Panc1 (cell line): ENCODE measurements around the gene FLOT2. TPM values are rescaled to one million over a fixed set of nuclear protein-coding genes. Genes with fewer than 3 reads are reported as not detected.
A peak's percentile ranks its signal among the peaks of the same experiment; 100 is the strongest.

Experiments
- ATAC-seq: fragments of 200-7000 bp; cut with Tn5 transposase; 2 replicates; pipeline ENCODE4 v1.9.1; 2020; ENCODE audit warnings: mild to moderate bottlenecking, moderate library complexity
- BruUV-seq: library from RNA; stranded (reverse); fragments of 400-500 nt; replicated peaks from 2 replicates; lab custom pipeline; 2021; lab: Mats Ljungman, UMichigan
- CTCF ChIA-PET: fragments of 300-600 bp; sonication (Branson Sonifier 250); formaldehyde crosslinking; loops from one replicate; lab custom pipeline; 2022; ENCODE audit warnings: antibody characterized with exemption; lab: Charles Lee
- POLR2A ChIA-PET: fragments of 300-600 bp; sonication (Branson Sonifier 250); formaldehyde crosslinking; loops from one replicate; lab custom pipeline; 2022; ENCODE audit warnings: antibody characterized with exemption; lab: Charles Lee
- DNase-seq: peaks from one replicate; pipeline ENCODE4 v3.0.0-alpha.2; 2010; ENCODE audit warnings: low read depth, low spot score
- H3K27ac ChIP-seq: 2 replicates; pipeline ENCODE4 v1.5.1; 2011; ENCODE audit warnings: mild to moderate bottlenecking, low read length, inconsistent platforms
- H3K27me3 ChIP-seq: fragments of 200-500 bp; sonication (Bioruptor generic); 2 replicates; pipeline ENCODE4 v1.6.0; 2014; ENCODE audit warnings: low read length, inconsistent platforms; ENCODE audit not compliant: control insufficient read depth, insufficient read depth
- H3K36me3 ChIP-seq: fragments of 200-500 bp; sonication (Bioruptor generic); 2 replicates; pipeline ENCODE4 v1.5.1; 2014; ENCODE audit warnings: inconsistent platforms, mild to moderate bottlenecking, low read length, moderate library complexity; ENCODE audit not compliant: control insufficient read depth, insufficient read depth
- H3K4me1 ChIP-seq: 2 replicates; pipeline ENCODE4 v1.5.1; 2011; ENCODE audit warnings: inconsistent platforms, mild to moderate bottlenecking, low read length, moderate library complexity; ENCODE audit not compliant: control insufficient read depth, insufficient read depth
- H3K4me3 ChIP-seq, 2 experiments: 2 replicates each; pipeline ENCODE4 v1.5.1; 2011 to 2012; ENCODE audit warnings: low read depth in 2 of 2, low read length in 2 of 2, mild to moderate bottlenecking in 2 of 2, inconsistent platforms in 1 of 2, moderate library complexity in 1 of 2
- H3K9me3 ChIP-seq: fragments of 200-500 bp; sonication (Bioruptor generic); 2 replicates; pipeline ENCODE4 v1.5.1; 2014; ENCODE audit warnings: low read depth, mild to moderate bottlenecking, inconsistent platforms, low read length, moderate library complexity; ENCODE audit not compliant: control insufficient read depth, insufficient read depth
- POLR2AphosphoS5 ChIP-seq: IDR thresholded peaks from 2 replicates; pipeline ENCODE4 v1.6.1; 2012; ENCODE audit warnings: mild to moderate bottlenecking, low read depth, low read length, moderate library complexity
- SIN3A ChIP-seq: IDR thresholded peaks from 2 replicates; pipeline ENCODE4 v1.6.1; 2012; ENCODE audit warnings: low read depth, mild to moderate bottlenecking, low read length, moderate library complexity, borderline replicate concordance; ENCODE audit not compliant: insufficient read depth
- TCF7L2 ChIP-seq: IDR thresholded peaks from 2 replicates; pipeline ENCODE4 v1.6.1; 2011; ENCODE audit warnings: mild to moderate bottlenecking, low read depth, low read length, inconsistent platforms
- in situ Hi-C: cut with HindIII; loops from 2 replicates; pipeline ENCODE4 v1.10.0; 2016; ENCODE audit warnings: low sequenced_read_pairs, low pct_unique_long_range_greater_than_20kb
- intact Hi-C: fragments of 100-400 bp; cut with micrococcal nuclease; formaldehyde crosslinking; loops from one replicate; pipeline ENCODE4 v1.10.0; 2022; ENCODE audit not compliant: unreplicated experiment
- total RNA-seq: library from RNA; stranded (reverse); gene quantifications from one replicate; pipeline ENCODE4 v1.2.1, GENCODE V29; 2021; ENCODE audit not compliant: unreplicated experiment
- TF ChIP-seq, protein P1 (sequence below): fragments of 450-650 bp; IDR thresholded peaks from 2 replicates; pipeline ENCODE4 v1.5.1; 2017; ENCODE audit warnings: mild to moderate bottlenecking
- TF ChIP-seq, protein P2 (sequence below), 2 experiments: IDR thresholded peaks; 2 replicates each; pipeline ENCODE4 v1.6.1; 2011 to 2012; ENCODE audit warnings: low read depth in 2 of 2, control low read depth in 1 of 2, low read length in 1 of 2, mild to moderate bottlenecking in 1 of 2, moderate library complexity in 1 of 2; ENCODE audit not compliant: insufficient read depth in 1 of 2

The FLOT2 gene
- total RNA-seq, 1 experiment from 2014 or later, result 110 TPM

DNA sequence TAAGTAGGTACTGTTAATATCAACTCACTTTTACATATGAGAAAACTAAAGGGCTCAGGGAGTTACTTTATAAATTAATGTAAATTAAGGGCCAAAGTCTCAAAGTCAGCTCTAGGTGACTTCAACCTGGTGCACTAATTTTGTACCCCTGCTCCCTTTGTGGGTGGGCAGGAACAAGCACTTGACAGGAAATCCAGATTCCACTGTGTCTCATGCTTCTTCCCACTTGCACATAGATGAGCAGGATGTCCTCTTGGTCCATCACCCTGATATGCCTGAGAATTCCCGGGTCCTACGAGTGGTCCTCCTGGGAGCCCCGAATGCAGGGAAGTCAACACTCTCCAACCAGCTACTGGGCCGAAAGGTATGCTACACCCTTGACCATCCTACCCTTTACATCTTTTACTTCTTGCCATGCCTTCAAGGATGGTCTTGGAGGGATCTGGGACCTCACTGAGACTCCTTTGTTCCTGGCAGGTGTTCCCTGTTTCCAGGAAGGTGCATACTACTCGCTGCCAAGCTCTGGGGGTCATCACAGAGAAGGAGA is 41.4 kb downstream of the FLOT2 start:
- ATAC-seq, result no peak
- intact Hi-C loops, result no loop called here
- in situ Hi-C loops, result no loop called here
- ChIA-PET POLR2A (interaction anchor here (0.5 to 0.7 kb wide), 2 partner anchors 14 to 137 kb away, joined by 5 to 7 read pairs; no protein-coding TSS in a partner anchor), CTCF (interaction anchor here (0.7 kb wide), 1 partner anchor 49 kb away, joined by 3 read pairs; no protein-coding TSS in a partner anchor)
- no TSS peak for BruUV-seq
- TF ChIP-seq TCF7L2 (no peak), SIN3A (no peak), POLR2AphosphoS5 (no peak)
- TF ChIP-seq, protein P1, sequence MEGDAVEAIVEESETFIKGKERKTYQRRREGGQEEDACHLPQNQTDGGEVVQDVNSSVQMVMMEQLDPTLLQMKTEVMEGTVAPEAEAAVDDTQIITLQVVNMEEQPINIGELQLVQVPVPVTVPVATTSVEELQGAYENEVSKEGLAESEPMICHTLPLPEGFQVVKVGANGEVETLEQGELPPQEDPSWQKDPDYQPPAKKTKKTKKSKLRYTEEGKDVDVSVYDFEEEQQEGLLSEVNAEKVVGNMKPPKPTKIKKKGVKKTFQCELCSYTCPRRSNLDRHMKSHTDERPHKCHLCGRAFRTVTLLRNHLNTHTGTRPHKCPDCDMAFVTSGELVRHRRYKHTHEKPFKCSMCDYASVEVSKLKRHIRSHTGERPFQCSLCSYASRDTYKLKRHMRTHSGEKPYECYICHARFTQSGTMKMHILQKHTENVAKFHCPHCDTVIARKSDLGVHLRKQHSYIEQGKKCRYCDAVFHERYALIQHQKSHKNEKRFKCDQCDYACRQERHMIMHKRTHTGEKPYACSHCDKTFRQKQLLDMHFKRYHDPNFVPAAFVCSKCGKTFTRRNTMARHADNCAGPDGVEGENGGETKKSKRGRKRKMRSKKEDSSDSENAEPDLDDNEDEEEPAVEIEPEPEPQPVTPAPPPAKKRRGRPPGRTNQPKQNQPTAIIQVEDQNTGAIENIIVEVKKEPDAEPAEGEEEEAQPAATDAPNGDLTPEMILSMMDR, result no peak
- TF ChIP-seq, protein P2, sequence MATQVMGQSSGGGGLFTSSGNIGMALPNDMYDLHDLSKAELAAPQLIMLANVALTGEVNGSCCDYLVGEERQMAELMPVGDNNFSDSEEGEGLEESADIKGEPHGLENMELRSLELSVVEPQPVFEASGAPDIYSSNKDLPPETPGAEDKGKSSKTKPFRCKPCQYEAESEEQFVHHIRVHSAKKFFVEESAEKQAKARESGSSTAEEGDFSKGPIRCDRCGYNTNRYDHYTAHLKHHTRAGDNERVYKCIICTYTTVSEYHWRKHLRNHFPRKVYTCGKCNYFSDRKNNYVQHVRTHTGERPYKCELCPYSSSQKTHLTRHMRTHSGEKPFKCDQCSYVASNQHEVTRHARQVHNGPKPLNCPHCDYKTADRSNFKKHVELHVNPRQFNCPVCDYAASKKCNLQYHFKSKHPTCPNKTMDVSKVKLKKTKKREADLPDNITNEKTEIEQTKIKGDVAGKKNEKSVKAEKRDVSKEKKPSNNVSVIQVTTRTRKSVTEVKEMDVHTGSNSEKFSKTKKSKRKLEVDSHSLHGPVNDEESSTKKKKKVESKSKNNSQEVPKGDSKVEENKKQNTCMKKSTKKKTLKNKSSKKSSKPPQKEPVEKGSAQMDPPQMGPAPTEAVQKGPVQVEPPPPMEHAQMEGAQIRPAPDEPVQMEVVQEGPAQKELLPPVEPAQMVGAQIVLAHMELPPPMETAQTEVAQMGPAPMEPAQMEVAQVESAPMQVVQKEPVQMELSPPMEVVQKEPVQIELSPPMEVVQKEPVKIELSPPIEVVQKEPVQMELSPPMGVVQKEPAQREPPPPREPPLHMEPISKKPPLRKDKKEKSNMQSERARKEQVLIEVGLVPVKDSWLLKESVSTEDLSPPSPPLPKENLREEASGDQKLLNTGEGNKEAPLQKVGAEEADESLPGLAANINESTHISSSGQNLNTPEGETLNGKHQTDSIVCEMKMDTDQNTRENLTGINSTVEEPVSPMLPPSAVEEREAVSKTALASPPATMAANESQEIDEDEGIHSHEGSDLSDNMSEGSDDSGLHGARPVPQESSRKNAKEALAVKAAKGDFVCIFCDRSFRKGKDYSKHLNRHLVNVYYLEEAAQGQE (IDR thresholded peaks at IDR 0.05; ENCODE audit: insufficient read depth in 1 of 2, low read depth in 2 of 2, low read length in 1 of 2), result no peak
- no peaks in the 10 kb centered on the region for H3K27me3 ChIP-seq
- peaks cover 6% of the 10 kb centered on the region; the same call in 1 of the 2 replicates for H3K36me3 ChIP-seq
- H3K4me1 ChIP-seq, result peaks cover 9% of the 10 kb centered on the region
- no peak overlapping the region for H3K27ac ChIP-seq
- DNase-seq, result no peak
- H3K4me3 ChIP-seq, result peak overlapping the region in 1 of 2 experiments; percentile 91; a peak in 1 of 4 replicates
- H3K9me3 ChIP-seq, result no peaks in the 10 kb centered on the region

DNA sequence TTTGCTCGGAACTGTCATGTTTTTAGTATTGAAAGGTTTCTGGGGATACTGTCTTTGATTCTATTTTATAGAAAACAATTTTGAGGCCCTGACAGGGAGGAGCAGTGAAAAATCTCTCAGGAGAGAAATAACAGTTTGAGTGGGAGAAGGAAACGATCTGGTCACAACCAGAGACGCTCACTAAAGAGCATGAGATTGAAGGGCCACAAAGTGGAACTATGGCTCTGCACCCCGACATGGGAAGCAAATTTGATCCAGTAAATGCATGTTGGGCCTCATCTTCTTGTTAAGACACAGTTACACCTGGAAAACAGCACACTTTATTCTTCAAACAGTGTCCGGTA is 42.2 kb downstream of the FLOT2 start:
- ATAC-seq (no peak), DNase-seq (no peak)
- peak overlapping the region; percentile 74 to 91 for H3K4me3 ChIP-seq
- H3K27ac ChIP-seq, result peak overlapping the region; percentile 96
- peaks cover 6% of the 10 kb centered on the region; the same call in 1 of the 2 replicates for H3K36me3 ChIP-seq
- TF ChIP-seq TCF7L2 (no peak), SIN3A (no peak), POLR2AphosphoS5 (no peak)
- TF ChIP-seq, protein P2 (IDR thresholded peaks at IDR 0.05; ENCODE audit: insufficient read depth in 1 of 2, low read depth in 2 of 2, low read length in 1 of 2), result no peak
- TF ChIP-seq, protein P1, result no peak
- CTCF ChIA-PET, result no interaction called here
- H3K27me3 ChIP-seq, result no peaks in the 10 kb centered on the region
- POLR2A ChIA-PET, result interaction anchor here (0.7 kb wide), 1 partner anchor 14 kb away, joined by 7 read pairs; no protein-coding TSS in a partner anchor
- in situ Hi-C loops (no loop called here), intact Hi-C loops (no loop called here)
- peaks cover 9% of the 10 kb centered on the region for H3K4me1 ChIP-seq
- no TSS peak for BruUV-seq
- H3K9me3 ChIP-seq, result no peaks in the 10 kb centered on the region
